GM12874 (cell line): Measurements from ENCODE around the gene CHD5.

Experiments
- TF ChIP-seq, protein P1 (sequence below): IDR thresholded peaks from 2 replicates; pipeline ENCODE4 v1.5.1; 2011; ENCODE audit warnings: low read depth, mild to moderate bottlenecking, control low read depth, low read length, moderate library complexity; ENCODE audit not compliant: insufficient read depth

CHD5 gene

DNA sequence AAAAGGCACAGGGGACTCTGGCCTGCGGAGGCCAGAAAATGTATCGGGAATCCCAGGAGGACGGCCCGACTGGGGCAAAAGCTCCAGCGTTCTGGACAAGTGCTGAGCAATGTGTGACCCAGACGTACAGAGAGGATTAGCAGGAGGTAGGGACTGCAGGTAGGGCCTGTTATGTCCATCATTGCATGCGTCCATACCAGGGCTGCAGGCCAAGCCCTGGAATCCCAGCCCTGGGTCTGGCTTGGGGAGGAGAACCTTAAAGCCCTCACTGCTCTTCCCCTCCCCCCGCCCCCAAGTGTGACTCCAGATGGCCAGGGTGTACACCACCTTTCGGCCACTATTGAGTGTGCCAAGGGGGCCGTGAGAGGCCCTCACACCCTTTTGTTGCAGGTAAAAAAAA lies 27.8 kb upstream of the CHD5 start:
- TF ChIP-seq, protein P1, sequence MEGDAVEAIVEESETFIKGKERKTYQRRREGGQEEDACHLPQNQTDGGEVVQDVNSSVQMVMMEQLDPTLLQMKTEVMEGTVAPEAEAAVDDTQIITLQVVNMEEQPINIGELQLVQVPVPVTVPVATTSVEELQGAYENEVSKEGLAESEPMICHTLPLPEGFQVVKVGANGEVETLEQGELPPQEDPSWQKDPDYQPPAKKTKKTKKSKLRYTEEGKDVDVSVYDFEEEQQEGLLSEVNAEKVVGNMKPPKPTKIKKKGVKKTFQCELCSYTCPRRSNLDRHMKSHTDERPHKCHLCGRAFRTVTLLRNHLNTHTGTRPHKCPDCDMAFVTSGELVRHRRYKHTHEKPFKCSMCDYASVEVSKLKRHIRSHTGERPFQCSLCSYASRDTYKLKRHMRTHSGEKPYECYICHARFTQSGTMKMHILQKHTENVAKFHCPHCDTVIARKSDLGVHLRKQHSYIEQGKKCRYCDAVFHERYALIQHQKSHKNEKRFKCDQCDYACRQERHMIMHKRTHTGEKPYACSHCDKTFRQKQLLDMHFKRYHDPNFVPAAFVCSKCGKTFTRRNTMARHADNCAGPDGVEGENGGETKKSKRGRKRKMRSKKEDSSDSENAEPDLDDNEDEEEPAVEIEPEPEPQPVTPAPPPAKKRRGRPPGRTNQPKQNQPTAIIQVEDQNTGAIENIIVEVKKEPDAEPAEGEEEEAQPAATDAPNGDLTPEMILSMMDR: no peak

DNA sequence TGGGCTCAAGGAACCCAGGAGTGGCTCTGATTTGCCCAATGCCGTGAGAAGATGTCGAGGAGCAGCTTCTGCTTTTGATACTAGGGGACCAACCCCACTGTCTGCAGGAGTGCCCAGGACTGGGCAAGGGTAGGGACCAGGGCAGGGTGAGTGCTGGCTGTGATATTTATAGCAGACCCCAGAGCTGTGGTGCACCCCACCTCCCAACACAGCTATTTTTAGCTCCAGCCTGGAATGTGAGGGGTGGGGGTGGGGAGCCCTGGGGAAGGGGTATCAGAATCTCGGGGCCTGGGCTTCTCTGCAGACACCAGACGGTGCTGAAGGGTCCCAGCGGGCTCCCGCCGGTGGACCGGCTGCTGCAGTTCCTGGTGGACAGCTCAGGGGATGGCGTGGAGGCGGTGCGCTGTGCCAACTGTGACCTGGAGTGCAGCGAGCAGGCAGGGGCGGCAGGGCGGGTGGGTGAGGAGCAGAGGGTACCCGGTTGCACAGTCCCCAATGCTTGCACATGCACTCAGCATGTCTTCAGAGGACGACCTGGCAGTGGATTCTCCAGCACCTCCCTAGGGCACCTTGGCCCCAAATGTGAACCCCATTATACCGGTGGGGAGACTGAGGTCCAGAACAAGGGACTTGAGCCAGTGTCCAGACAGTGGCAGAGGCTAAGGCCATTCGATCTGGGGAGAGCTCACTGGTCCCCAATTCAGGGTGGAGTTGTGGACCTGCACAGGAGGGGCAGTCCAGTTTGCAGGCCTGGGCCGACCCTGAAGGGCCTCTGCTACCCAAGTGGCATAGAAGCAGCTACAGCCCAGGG lies 27.2 kb upstream of the CHD5 start:
- TF ChIP-seq, protein P1: no peak

DNA sequence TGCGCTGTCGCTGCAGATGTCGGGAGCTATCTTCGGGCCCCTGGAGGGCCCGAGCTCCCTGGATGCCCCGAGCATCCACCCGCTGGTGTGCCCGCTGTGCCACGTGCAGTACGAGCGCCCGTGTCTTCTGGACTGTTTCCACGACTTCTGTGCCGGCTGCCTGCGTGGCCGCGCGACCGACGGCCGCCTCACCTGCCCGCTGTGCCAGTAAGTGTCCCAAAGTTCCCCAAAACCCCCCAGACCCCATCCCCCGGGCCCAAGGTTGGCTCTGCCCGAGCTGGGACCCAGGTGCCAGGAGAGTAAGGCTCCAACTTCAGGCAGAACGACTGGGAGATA lies 26.4 kb upstream of the CHD5 start:
- TF ChIP-seq, protein P1: no peak

DNA sequence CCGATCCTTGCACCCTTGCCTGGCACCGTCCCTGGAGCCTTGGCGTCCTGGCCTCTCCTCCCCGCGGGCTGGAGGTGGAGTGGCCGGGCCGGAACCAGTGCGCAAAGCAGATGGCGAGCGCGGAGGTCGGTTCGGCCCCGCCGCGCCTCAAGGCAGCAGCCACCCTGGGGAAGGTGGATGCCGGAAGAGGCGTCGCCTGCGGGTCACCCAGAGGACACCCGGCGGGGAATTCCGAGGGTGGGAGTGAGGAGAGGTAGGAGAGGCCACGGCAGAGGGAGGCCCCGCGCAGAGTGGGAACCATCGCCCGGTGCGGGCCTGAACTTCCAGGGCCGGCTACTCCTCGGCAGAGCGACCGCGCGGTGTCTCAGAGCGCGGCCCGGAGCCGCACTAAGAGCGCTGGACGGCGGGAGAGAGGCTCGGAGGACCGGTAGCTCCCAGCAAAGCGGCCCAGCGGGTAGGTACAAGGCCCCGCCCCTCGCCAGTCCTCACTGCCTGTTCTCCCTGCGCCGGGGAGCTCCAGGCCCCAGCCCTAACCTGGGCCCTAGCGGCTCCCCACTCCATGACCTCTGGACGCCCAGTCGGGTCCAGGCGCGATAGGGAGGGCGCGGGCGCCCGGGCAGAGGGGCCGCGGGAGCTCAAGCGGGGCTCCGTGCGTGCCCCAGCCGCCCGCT lies 25.9 kb upstream of the CHD5 start, which contains the start of gene RNF207:
TSS of gene RNF207 (plus strand) at position 271 of the 671 bp plus-strand sequence. CDS start 417 bp downstream, outside the sequence.
- TF ChIP-seq, protein P1: no peak

DNA sequence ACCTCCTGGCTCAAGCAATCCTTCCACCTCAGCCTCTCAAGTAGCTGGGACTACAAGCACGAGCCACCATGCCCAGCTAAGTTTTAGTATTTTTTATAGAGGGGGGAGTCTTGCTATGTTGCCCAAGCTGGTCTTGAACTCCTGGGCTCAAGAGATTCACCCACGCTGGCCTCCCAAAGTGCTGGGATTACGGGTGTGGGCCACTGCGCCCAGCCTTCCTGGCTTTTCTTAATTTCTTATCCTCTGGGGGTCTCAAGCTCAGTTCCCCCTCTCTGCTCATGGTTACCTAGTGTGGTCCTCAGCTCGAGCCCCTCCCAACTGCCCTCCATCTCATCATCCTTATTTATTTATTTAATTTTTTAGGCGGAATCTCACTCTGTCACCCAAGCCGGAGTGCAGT lies 22.1 kb upstream of the CHD5 start:
- TF ChIP-seq, protein P1: no peak

DNA sequence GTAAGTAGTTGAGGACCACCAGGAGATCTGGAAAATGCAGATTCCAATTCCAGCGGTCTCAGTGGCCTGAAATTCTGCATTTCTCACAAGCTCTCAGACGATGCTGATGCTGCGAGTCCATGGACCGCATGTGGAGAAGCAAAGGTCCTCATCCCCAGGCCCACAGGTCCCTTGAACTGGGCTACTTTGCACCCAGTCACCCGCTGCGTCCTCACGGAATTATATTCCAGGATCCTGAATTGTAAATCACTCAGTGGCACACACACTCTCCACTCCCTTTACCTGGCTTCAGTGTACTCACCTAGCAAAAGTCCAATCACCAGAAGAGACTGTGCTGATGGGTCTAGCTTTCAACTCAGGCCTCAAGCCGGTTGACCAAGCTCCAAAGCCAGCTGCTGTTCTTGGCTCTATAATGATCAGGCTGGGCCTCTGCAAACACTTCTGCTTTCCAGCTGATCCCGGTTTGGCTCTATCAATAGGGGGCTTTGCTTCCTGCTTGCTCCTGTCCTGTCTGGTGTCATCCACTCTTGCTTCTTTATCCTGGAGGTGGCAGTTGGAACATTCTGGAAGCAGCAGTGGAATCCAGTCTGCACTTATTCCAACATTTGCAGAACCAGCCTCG lies 20.2 kb upstream of the CHD5 start:
- TF ChIP-seq, protein P1: no peak

DNA sequence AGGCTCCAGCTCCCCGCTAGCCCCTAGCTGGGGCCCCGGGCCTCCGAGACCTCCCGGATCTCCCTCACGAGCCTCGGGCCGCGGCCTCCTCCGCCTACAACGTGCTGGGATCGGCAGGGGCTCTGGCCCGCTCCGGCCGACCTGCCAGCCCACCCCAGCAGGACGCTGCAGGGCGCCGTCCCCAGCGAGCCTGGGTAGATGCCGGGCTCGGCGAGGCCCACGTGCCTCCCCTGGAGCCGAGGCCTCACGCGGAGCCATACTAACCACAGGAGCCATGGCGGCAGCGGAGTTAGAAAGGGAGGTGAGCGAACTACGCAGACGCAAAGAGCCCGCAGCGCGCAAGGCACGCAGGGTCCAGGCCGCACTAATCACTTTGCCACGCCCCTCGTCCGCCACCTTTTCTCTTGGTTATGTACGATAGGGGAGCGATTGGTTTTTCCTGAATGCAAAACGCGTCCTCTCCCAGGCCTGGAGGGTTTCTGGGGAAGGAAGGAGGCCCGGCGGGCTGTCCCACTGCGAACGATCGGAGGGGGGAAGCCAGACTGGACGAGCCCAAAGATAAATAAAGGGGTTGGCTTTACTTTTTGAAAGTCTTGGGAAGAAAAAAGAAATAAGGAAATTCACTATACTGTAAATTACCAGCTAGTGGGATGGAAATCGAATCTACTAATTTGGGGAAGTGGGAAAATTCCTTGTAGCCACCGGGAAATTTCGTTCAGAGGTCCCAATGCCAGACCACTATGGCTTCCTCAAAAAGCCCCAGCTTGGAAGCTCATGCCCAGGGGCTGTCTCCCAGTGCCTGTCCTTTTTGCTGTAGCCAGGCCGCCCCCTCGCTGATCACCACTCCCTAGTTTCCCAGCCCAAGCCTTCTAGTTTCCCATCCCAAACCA lies 19.4 kb upstream of the CHD5 start, which contains the start of gene RPL22:
TSS of gene RPL22 (minus strand) at position 298 of the 890 bp plus-strand sequence. CDS start at position 276, 22 bp downstream.
- TF ChIP-seq, protein P1: no peak
